Embryonic facial prominence (tissue), 1 donor: Measurements from ENCODE around the gene NPNT.

Experiments
- DNase-seq: peaks from one replicate; pipeline ENCODE4 v3.0.0-alpha.2; 2016; ENCODE audit errors: extremely low spot score

The NPNT gene

DNA sequence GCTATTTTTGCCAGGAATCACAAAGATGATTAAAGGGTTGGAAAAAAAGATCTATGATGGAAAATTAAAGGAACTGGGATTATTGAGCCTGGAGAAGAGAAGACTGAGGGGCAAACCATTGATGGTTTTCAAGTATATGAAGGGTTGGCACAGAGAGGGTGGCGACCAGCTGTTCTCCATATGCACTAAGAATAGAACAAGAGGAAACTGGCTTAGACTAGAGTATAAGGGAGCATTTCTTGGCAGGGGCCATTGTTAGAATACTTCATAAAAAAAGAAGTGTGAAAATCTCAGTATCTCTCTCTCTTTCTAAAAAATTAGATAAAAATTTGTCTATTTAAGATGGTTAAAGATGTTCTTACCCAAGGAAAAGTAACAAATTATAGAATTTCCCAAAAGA lies 75.1 kb downstream of the NPNT start:
- DNase-seq, result no peak

DNA sequence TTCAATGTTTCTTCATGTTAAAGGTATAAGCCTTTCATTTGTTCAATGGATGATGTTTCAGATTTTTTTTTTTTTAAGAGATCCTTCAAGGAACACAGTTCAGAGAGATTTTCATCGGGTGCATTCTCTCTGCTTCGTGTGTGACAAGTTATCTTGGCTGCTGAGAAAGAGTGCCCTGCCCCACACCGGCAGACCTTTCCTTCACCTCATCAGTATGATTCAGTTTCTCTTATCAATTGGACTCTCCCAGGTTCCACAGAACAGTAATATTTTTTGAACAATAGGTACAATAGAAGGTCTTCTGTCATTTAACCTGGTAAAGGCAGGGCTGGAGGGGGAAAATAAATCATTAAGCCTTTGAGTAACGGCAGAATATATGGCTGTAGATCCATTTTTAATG lies 75.8 kb downstream of the NPNT start:
- DNase-seq, result no peak

DNA sequence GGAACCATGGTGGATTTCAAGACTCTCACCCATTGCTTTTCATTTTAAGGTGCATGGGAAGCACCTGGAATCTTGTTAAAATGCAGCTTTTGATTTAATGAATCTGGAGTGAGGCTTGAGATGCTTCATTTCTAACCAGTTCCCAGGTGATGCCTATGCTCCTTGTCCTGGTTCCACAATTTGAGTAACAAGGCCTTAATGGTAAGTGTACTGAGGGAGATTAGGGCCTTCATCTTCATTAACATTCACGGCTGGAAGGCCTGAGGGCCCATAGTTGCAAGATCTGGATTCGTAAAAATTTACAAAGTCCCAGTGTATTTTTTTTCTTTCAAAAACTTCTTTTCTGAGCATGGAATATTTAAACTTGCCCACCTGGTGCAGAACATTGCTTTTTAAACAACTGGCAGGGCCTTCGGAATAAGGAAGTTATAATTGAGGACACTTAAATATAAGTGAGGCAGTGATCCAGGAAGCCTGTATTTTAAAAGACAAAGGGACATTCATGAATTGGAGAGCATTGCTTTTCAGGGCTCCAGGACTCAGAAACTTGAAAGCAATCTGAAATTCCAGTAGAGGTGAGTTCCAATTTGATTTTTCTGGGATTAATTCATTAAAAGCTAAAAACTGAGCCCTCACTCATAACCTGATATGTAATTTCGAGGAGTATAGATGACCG lies 77.8 kb downstream of the NPNT start:
- no peak for DNase-seq

DNA sequence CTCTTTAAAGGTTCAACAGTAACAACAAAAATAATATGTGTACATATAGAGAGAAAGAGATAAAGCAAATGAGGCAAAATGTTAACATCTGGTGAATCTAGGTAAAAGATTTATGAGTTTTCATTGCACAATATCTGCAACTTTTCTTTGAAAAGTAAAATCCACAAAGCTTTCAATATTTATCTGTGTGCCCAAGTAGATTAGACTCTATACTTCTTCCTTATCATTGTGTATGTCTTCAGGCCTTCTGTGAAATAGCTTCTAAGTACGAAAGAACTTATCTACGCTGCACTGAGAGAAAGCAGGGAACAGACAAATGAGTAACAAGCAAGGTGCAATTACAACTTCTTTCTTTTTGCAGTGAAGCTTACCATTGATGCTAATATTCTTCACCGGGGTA lies 81.6 kb downstream of the NPNT start:
- no peak for DNase-seq

DNA sequence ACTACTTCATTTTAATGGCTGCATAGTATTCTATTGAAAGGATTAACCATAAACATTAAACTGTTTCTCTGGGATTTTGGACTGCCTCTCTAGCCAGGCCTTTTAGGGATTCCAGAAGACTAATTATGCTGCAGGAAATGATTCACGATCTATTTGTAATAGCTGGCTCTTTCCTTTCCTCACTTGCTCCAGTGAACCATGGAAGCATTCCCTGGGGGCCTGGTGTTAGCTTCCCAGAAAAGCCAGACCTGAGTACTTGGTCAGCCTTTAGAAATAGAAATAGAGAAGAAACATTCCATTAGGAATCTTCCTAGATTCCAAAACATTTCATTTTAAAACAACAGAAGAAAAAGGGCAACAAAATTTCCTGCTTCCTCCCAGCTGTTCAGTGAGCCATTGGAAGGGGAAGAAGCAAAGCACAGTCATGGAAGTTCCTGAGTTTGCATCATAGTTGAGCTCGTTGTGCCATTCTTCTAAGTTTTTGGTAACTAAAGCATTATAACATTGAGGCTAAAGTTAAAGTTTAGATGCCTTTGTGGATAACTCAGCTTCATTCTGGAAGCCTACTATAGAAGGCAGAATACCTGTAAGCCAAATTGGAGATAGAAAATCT lies 83.5 kb downstream of the NPNT start:
- DNase-seq, result no peak

DNA sequence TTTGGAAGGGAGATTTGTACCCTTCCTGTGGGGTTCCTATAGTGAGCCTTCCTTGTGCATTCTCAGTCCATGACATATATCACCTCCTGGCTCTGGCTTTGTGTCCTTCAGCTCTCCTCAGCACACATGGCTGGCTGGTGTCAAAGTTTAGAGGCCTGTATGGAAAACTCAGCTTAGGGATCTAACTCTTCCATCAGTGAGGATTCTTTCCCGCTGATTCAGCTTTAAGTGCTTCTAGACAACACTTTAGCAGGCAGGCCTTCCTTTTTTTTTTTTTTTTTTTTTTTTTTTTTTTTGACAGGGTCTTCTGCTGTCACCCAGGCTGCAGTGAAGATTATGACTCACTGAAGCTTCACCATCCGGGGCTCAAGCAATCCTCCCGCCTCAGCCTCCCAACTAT lies 84.2 kb downstream of the NPNT start:
- no peak for DNase-seq

DNA sequence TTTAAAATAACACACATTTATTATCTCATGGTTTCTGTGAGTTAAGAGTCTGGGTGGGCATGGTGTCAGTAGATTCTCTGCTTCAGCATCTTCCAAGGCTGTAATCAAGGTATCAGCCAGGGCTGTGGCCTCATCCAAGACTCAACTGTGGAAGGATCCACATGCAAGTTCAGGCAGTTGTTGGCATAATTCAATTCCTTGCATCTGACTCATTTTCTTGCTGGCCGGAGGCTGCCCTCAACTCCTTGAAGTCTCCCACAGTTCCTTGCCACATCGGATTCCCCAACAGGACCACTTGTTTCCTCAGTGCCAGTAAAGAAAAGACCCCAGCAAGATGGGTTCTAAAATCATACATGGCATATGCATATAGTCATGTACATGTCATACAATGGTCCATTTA lies 93.4 kb downstream of the NPNT start:
- DNase-seq, result no peak

DNA sequence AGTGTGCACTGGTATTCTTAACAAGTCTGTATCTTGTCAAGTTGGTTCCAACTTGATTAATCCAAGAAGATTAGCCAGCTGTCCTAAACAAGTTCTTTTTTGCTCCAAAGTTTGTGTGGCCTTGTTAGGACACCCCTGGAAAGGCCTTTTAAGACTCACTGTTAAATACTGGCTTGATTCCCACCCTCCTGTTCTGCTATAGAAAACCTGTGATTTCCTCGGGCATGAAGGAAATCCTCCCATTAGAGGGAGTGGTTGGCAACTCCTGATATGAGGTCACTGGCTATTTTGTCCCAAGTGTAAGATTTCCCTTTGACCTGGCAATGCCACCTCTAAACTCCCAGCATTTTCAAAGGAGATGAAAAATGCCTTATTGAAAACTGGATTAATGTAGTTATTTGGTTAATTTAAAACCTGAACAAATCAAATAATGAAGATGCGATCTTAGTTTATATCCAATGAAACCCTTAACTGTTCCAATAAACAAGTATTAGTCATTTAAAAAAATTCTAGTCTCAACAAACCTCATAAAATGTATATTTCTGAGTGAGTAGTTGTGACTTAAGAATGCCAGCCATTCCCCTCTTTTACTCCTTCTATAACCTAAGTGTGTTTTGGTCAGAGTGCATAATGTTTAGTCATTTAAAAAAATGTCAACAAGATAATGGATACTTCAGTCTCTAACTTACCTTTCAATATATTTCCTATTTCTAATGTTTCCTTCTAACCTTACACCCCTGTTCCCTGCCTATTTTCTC lies 94.4 kb downstream of the NPNT start:
- no peak for DNase-seq

DNA sequence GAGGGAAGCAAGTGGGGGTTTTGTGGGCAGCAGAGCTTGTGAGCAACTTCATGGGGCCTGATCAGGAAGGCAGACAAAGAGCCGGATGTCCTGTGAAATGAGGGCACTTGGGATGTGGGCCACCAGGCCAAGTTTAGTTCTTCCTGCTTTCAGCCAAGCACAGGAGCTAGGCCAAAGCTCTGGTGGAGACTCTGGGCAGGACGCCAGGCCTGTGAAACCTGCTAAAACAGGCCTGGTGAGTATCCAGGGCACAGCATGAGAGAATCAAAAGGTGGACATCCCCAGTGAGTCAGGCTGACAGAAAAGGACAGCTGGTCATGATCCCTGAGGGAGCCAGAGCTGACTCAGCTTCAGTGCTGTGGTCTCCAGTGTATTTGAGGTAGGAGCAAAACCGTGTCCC lies 95.7 kb downstream of the NPNT start:
- DNase-seq, result no peak

DNA sequence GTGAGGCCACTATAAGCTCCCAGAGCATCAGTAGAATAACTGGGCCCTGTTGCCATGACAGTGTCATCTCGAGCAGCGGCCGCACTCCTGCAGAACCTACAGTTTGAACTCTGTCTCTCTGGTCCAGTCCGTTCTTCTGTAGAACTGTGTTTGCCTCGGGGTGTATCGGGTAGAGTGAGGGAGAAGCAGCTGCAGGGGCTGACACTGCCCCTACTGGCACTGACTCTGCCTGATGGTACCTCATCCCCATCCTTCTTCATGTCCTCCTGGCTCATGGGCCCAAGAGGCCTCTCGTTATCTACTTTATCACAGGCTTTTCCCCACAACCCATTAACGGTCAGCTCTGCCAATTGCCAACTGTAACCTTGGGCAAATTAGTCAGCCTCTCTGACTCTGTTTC lies 96.5 kb downstream of the NPNT start:
- DNase-seq, result no peak

DNA sequence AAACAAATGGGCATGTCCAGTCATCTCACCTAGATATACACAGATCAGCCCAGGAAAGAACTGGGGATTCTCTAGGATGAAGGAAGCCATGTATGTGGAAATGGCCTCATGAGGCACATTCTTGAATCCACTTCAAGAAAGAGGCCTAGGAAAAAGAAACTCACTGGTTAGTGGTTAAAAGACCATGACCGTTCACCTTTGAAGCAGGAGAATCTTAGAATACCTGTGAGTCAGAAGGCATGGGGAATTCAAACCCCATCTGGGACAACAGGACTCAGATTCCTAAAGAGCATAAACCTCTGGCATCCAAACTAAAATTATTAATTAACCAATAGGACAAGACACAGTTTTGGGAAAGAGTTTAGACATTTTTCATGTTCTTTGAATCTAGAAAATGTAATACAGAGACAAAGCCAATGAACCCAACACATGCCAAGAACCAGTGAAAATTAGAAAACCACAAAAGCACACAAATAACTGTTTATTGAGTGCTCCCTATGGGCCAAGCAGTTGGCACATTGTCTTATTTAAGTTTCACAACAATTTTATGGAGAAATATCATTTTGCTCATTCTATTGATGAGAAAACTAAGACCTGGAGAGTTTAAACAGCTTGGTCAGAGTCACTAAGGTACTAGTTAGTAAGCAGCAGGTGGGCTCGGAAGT lies 97.5 kb downstream of the NPNT start:
- no peak for DNase-seq

DNA sequence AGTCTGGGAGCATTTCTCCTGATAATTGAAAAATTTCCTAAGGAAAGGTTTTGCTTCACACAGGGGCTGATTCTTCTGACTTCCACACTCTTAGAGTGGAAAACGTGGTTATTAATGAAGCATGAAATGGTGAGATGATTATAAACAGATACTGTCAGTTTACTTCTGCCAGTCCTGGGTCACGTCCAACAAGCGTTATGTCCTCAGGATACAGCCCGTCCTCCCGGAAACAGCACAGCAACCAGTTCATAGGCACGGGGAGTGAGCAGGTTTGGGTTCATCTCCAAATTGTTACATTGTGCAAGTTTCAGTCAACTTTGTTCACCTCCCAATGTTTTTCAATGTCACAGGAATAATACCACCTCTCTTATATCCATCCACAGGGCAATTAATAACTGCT lies 98.8 kb downstream of the NPNT start:
- no peak for DNase-seq

DNA sequence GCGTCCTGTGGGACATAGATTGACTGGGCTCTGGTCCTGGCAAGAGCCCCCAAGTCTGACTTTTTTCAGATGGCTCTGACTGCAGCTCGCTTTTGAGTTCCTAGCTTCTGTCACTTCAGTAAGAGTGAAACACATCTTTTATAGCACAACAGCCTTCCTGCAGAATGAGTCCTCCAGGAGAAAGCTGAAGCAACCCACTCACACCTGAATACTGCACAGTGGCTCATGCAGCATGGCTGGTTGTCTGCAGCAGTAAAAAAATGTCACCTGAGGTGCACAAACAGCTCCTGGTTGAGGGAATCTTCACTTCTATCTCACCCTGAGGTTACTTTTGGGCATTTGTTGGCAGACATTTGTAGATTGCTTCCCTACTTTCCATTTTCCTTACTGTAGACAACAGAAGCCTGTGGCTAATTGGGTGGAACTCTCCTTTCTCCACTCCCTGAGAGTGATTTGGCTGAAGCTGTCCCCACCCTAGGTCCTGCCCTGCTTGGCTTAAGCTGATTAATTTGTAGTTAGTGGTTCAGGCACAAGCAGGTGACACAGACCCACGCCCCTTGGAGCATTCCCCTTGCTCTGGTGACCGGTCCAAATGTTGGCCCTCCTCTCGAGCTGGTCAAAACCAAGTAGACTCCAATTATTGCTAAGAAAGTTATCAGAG lies 99.7 kb downstream of the NPNT start:
- DNase-seq, result no peak

DNA sequence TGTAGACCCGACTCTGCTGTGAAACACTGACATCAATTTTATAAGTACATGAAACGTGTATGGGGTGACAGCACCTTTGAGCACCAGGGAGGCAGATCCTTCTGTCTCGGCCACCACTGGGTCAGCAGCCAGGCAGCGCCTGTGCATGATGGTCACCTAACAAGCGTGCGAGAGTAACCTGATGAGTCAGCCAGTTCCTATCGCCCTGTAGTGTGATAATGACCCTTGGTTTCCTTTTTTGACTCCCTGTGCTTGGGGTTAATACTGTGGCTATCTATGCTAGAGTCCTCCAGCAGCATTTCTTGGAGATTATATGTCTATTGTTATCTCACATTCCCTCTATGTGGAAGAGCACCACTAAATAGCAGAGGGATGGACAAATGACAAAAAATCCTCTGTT lies 101.6 kb downstream of the NPNT start:
- no peak for DNase-seq

DNA sequence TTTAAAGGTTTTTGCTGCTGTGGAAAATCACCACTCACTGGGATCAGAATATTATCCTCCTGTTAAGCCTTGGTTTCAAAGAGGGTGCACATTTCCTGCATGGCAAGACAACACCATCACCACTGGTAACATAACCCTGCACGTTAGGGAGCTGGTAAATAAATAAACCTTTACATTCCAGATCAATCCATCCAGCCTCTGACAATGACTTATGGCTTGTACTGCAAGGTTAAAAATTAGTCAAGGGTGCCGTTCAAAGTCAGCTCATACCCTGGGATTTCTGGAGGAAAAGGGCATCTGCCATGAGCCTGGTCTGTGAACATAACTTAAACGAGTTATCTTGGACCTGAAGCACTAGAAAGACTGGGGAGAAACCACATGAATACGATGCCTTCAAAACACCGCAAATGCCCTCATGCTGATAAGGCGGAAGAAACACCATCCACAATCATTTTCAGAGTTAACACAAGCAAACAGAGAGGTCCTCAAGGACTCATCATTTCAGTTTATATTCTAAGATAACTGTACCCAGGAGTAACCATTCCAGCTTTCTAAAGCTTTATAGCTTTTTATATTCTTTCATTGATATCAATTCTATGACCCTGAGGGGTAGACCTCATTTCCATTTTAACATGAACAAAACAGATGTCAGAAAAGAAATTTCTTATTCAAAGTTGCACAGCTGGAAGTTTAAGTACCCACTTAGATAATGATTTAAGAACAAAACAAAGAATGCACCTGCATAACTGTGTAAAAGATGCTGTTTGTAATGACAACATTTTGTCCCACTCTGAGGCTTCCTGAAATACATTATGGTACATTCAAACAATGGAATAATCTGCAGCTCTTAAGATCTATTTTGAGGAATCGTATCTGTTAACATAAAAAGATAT lies 103.1 kb downstream of the NPNT start:
- no peak for DNase-seq

DNA sequence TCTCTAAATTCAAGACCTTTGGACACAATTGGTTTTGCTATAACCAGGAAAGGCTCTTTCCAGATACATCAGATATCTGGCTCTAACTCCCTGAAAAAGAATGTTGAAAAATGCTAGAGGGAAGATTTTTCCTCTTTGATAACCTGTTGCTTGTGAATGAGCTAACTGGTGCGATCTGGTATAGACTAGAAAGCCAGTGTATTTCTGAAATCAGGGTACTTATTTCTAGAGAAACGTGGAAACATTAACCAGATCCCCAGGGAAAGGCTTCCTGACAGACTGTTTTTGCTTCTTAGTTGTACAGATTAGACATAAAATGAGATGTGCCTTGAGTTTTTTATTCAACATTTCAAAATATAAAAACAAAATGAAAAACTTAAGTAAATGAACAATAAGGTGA lies 107.7 kb downstream of the NPNT start:
- DNase-seq, result no peak

DNA sequence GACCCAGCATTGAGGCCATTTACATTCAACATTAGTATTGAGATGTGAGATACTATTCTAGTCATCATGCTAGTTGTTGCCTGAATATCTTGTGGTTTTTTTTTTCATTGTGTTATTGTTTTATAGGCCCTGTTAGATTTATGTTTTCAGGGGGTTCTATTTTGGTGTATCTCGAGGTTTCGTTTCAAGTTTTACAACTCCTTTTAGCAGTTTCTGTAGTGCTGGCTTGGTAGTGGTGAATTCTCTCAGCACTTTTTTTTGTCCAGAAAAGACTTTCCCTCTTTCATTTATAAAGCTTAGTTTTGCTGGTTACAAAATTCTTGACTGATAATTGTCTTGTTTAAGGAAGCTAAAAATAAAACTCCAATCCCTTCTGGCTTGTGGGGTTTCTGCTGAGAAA lies 115.5 kb downstream of the NPNT start:
- no peak for DNase-seq

DNA sequence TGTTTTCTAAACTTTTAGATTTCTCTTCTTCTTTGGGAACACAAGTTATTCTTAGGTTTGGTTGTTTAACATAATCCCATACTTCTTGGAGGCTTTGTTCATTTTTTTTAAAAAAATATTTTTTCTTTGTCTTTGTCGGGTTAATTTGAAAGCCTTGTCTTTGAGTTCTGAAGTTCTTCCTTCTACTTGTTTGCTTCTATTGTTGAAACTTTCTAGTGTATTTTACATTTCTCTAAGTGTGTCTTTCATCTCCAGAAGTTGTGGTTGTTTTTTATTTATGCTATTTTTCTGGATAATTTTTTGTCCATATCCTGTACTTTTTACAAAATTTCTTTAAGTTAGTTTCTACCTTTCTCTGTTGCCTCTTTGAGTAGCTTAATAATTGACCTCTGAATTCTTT lies 116.1 kb downstream of the NPNT start:
- no peak for DNase-seq

DNA sequence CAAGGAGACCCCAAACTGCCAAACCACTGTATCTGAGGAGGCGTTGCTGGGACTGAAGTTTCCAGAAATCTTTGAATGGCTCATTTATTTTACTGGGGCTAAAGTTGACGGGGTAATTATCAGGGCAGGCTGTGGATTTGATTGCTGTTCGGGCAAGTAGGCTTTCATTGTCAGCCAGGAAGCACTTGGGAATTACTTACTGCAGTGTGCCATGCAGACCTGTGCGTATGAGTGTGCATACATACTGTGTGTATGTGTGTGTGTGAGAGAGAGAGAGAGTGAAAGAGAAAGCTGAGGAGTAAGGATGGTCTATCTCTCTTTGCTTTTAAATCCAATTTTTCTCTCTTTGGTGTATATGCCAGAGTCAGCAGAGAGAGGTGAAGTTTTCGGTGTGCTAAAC lies 122.7 kb downstream of the NPNT start:
- DNase-seq, result no peak

DNA sequence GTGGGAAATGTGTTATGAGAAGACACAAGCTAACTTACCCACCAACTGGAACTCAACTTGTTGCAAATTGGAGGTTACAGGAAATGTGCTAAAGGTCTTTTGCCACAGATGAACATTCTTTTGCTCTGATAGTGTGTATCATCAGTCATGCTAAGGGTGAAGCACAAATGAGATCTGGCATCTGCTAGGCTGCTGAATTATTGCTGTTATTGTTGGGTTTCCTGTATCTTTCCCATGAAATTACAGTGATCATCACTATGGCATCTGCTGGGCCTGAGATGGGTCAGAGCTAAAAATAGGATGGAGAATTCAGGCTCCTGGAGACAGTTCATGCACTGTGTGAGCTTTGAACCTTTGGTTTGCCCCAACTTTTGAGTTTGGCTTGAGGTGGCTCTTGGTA lies 124.5 kb downstream of the NPNT start:
- no peak for DNase-seq
